Measurements from ENCODE around the gene ATP9B.
A peak's percentile ranks its signal among the peaks of the same experiment; 100 is the strongest.

ATP9B gene, protein sequence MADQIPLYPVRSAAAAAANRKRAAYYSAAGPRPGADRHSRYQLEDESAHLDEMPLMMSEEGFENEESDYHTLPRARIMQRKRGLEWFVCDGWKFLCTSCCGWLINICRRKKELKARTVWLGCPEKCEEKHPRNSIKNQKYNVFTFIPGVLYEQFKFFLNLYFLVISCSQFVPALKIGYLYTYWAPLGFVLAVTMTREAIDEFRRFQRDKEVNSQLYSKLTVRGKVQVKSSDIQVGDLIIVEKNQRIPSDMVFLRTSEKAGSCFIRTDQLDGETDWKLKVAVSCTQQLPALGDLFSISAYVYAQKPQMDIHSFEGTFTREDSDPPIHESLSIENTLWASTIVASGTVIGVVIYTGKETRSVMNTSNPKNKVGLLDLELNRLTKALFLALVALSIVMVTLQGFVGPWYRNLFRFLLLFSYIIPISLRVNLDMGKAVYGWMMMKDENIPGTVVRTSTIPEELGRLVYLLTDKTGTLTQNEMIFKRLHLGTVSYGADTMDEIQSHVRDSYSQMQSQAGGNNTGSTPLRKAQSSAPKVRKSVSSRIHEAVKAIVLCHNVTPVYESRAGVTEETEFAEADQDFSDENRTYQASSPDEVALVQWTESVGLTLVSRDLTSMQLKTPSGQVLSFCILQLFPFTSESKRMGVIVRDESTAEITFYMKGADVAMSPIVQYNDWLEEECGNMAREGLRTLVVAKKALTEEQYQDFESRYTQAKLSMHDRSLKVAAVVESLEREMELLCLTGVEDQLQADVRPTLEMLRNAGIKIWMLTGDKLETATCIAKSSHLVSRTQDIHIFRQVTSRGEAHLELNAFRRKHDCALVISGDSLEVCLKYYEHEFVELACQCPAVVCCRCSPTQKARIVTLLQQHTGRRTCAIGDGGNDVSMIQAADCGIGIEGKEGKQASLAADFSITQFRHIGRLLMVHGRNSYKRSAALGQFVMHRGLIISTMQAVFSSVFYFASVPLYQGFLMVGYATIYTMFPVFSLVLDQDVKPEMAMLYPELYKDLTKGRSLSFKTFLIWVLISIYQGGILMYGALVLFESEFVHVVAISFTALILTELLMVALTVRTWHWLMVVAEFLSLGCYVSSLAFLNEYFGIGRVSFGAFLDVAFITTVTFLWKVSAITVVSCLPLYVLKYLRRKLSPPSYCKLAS

DNA sequence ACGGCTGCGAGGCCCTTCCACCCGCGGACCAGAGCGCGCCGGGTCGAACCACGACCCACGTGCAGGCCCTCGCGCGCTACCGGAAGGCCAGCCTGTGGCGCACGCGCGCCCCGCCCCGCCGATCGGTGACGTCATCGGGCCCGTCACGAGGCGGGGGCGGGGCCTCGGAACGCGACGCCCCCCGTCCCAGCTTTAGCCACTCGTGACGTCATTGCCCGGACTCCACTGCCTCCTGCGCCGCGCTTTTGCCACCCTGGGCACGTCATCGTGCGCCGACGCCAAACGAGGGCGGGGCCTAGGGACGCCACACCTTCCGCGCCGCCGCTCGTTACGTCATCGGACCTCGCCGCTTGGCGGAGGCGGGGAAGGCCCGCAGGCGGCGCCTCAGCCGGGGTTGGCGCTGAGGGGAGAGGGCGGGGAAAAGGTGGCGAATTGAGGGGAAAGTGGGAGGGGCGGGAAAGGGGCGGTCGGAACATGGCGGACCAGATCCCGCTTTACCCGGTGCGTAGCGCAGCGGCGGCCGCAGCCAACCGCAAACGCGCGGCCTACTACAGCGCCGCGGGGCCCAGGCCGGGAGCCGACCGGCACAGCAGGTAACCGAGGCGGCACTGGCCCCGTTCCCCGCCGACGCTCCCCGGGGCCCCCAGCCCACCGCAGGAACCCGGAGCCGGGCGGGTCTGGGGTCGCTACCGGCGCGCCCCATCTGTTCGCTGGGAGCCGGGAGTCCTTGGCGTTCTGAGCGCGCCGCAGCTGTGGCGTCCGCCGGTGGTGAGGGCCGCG is at the start of gene ATP9B:
ATP9B (plus strand) TSS at position 458 of the 780 bp plus-strand sequence; CDS start at position 475, 17 bp downstream.
- peak; percentile 60 for TF ChIP-seq POLR2A (IDR thresholded peaks at IDR 0.05; ENCODE audit: low read depth, low read length)
- DNase-seq (ENCODE audit: insufficient read length, low spot score) (peak; percentile 60), FAIRE-seq (no peak)

DNA sequence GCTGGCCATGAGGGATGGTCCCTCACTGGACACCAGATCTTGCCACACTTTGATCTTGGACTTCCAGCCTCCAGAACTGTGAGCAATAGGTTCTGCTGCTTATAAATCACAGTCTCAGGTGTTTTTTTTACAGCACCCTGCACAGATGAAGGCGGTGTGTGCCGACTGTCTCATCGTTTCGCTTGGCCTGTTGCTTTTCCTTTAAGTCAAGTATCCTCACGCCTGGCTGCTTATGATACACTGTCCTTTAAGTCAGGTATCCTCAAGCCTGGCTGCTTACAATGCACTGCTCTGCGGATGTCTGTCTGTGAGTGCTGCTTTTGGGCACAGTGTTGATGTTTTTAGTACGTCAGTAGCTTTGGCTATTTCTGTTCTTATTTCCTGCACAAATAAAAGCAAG is 49.3 kb upstream of the ATP9B start:
- DNase-seq (ENCODE audit: insufficient read length, low spot score) (no peak), FAIRE-seq (no peak)
- TF ChIP-seq POLR2A (IDR thresholded peaks at IDR 0.05; ENCODE audit: low read depth, low read length): no peak

DNA sequence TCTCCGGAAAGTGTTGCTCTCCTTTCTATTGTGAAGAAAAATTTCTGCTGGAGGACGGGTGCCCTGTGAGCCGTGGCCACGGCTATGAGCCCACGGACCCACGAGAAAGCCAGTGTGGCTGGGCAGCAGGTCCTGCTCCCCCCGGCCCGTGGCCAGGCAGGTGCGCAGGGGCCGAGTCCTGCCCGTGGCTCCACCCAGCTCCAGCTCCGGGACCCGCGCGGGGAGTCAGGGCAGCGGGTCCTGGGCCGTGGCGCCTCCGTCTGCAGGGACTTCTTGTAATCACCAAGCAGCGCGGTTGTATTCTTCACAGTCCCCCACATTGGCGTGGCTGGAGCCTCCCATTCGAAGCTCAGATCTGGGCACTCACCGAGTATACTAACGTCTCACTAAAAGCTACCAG is 46.6 kb upstream of the ATP9B start:
- no peak for TF ChIP-seq POLR2A (IDR thresholded peaks at IDR 0.05; ENCODE audit: low read depth, low read length)
- no peak for FAIRE-seq
- DNase-seq (ENCODE audit: insufficient read length, low spot score): no peak

DNA sequence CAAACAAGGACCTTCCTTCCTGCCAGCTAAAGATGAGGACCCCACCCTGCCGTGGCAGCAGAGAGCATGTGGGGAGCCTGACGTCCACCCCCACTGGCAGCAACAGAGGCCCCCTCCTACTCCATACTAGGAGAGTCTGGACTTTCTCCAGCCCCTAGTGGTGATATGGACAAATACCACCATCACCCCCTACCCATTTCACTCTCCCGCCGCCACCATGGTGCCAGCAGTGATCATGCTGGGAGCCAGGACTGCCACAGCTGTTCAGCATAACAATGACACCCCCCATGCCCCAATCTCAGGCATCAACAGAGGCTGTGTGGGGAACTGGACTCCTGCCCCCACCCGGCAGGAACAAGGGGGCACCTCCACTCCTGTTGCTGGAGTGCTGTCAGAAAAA is 42.7 kb upstream of the ATP9B start:
- FAIRE-seq (no peak), DNase-seq (ENCODE audit: insufficient read length, low spot score) (no peak)
- no peak for TF ChIP-seq POLR2A (IDR thresholded peaks at IDR 0.05; ENCODE audit: low read depth, low read length)

DNA sequence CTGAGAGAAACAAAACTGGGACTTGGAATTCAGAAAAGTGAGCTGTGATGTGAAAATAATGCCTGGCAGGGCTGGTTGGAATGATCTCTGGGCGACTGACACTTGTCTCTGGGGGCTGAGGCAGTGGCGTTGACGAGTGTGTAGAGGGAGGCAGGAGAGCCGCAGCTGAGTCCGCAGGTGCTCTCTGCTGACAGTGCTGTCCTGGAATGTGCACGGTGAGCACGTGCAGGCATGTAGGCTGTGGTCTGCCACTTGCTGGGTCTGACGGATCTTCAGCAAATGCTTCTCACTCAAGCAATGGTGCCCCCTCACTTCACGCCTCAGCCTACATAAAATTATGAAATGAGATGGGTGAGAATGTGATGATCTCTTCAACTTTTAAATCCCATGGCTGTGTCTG is 38.5 kb upstream of the ATP9B start:
- TF ChIP-seq POLR2A (IDR thresholded peaks at IDR 0.05; ENCODE audit: low read depth, low read length): no peak
- DNase-seq (ENCODE audit: insufficient read length, low spot score) (no peak), FAIRE-seq (no peak)

DNA sequence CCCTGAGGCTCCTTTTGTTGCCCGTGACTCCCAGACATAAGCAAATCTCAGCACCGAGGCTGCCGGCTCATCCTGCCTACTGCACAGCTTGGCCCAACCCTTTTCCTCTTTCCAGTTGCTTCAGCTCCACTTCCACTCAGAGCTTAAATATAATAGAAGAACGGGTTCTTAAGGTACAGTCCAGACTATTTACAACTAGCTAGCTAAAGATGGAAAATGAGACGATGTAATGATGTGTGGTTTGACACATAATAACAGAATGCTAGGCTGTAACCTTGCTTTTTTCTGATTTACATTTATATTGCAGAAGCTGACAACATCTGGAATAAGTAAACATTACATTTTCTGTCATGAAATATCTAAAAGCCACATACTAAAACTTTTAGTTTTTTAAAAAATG is 26.9 kb upstream of the ATP9B start:
- FAIRE-seq (no peak), DNase-seq (ENCODE audit: insufficient read length, low spot score) (no peak)
- no peak for TF ChIP-seq POLR2A (IDR thresholded peaks at IDR 0.05; ENCODE audit: low read depth, low read length)

DNA sequence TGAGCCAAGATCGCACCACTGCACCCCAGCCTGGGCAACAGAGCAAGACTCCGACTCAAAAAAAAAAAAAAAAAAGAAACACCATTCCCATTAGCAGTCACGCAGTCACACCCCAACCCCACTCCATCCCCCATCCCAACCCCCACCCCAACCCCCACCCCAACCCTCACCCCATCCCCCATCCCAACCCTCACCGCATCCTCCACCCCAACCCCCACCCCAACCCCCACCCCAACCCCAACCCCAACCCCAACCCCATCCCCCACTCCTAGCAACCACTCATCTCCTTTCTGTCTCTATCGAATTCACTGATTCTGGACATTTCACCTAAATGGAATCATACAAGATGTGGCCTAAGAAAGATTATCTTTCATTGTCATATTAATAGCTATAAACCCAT is 25.9 kb upstream of the ATP9B start:
- no peak for TF ChIP-seq POLR2A (IDR thresholded peaks at IDR 0.05; ENCODE audit: low read depth, low read length)
- FAIRE-seq: no peak
- DNase-seq (ENCODE audit: insufficient read length, low spot score): no peak

DNA sequence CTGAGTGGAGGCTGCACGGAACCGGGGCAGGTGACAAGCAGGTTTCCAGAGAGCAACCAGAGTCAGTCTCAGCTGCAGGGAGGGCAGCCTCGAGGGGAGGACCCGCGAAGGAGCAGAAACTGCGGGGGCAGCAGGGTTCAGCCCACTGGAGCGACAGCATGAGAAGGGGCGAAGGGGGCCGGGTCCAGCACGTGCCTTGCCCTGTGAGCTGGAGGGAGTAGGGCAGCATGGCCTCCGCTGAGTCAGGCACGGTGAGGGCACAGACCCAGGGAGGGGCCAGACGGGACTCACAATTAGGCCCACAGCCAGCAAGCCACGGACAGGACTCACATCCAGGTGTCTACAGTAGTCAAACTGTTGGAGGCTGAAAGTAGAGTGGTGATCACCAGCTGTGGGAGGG is 22.7 kb upstream of the ATP9B start:
- TF ChIP-seq POLR2A (IDR thresholded peaks at IDR 0.05; ENCODE audit: low read depth, low read length): no peak
- FAIRE-seq: no peak
- DNase-seq (ENCODE audit: insufficient read length, low spot score): no peak

DNA sequence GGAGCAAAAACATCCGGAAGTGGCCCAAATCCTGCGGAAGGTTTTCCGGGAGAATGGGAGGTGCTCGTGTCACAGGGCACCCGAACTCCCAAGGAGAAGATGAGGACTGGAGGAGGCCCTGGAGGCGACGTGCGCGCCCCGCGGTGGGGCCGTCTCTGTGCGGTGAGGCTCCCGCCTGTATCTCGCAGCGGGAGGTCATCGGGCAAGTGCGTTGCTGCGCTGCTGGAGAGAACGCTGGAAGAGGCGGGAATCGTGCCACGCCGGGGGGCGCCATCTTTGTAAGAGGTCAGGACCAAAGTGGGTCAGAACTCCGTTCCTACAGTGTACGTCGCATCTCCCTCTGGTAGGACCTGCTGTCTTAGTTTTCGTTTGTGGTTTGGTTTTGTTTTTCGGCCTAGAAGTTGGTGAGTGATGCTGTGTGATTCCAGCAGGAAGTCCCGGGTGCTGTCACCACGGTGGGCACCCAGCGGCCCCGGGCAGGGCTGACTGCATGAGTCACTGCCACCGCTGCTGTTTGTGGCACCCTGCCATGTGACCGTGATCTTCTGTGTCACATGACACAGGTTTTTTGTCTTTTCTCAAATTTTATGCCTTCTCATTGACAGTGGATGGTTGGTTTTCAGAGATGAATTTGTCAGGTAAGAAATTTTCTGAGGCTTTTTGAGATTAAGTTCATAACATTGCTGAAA is 21.5 kb upstream of the ATP9B start:
- no peak for TF ChIP-seq POLR2A (IDR thresholded peaks at IDR 0.05; ENCODE audit: low read depth, low read length)
- DNase-seq (ENCODE audit: insufficient read length, low spot score) (peak; percentile 6), FAIRE-seq (no peak)

DNA sequence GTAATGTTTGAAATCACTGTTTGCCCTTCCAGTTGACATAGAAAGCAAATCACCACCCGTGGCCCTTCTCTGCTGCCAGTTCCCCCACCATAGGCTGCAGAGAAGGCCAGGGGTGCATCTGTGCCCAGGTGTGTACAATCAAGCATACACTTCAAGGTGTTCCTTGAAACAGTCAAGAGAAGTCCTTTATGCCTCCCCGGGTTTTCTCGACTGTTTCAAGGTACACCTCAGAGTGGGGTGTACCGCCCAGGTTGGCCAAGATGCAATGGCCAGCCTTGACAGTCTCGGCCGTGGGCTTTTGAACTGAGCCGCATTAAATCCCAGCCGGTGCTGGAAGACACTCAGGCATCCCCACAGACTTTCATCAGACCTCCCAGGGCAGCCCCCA is 21.0 kb upstream of the ATP9B start:
- FAIRE-seq (no peak), DNase-seq (ENCODE audit: insufficient read length, low spot score) (no peak)
- TF ChIP-seq POLR2A (IDR thresholded peaks at IDR 0.05; ENCODE audit: low read depth, low read length): no peak

DNA sequence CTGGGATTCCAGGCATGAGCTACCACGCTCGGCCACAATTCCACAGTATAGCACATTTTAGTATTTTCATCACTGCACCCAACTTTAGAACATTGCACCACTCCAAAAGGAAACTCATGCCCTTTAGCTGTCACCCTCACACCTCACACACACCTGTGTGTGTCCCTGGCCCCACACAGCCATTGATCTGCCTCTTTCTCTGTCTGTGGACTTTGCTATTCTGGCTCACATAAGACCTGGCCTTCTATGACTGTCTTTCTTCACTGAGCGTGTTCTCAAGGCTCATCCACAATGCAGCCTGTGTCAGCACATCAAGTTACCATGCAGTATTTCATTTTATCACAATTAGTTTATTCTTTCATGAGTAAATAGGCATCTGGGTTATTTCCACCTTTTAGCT is 19.7 kb upstream of the ATP9B start:
- no peak for TF ChIP-seq POLR2A (IDR thresholded peaks at IDR 0.05; ENCODE audit: low read depth, low read length)
- FAIRE-seq (no peak), DNase-seq (ENCODE audit: insufficient read length, low spot score) (no peak)

DNA sequence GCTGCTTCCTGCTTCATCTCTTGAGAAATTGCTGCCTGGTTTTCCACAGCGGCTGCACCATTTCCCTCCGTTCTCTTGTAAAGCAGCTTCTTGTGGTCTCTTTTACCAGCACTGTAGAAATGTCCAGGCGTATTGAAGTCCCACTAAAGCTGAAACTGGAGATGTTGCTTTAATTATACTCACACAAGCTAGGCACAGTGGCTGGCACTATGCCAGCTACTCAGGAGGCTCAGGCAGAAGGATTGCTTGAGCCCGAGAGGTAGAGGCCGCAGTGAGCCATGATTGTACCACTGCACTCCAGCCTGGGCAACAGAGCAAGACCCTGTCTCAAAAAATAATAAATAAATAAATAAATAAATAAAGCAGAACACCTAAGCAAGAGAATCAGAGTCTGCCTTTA is 19.2 kb upstream of the ATP9B start:
- no peak for DNase-seq (ENCODE audit: insufficient read length, low spot score)
- no peak for TF ChIP-seq POLR2A (IDR thresholded peaks at IDR 0.05; ENCODE audit: low read depth, low read length)
- no peak for FAIRE-seq

DNA sequence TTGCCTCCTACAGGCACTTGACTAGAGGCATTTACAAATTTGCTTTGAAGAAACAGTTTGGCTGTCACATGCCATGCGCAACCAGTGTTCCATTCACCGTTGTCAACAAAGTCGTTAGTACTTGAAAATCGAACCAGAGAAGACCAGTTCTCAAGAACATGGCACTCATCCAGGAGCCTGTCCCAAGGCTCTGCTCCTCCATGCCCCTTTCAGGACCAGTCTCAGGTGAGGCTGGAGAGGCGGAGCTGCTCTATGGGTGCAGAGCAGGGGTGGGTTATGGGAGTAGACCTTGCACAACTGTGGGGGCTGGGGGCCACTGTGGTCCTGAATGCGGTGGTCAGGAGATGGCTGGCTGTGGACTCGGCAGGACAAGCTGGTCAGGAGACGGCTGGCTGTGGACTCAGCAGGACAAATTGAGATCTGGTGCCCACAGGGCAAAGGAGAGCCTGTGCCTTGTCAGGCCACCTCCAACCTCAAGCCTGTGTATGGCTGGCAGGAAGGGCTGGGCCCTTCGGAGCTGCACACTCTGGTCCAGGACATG is 12.3 kb upstream of the ATP9B start:
- TF ChIP-seq POLR2A (IDR thresholded peaks at IDR 0.05; ENCODE audit: low read depth, low read length): no peak
- FAIRE-seq (no peak), DNase-seq (ENCODE audit: insufficient read length, low spot score) (no peak)

Measured in H54 (cell line).